Adrenal gland (tissue), 5 donors: ENCODE data around the gene RINL.

Experiments used
- CTCF ChIP-seq, 6 experiments: fragments of 450-650 bp in 4 of 6; fragments of 200-600 bp in 2 of 6; sonication (generic) in 1 of 6; IDR thresholded peaks; 1 replicate in 5 of 6; 2 replicates in 1 of 6; pipeline versions ENCODE4 v1.5.1 to v1.8.0; 2016 to 2021; ENCODE audit warnings: antibody characterized with exemption in 6 of 6, mild to moderate bottlenecking in 2 of 6, moderate library complexity in 1 of 6
- POLR2A ChIP-seq, 2 donors: fragments of 450-650 bp; IDR thresholded peaks; one replicate each; pipeline ENCODE4 v1.6.1; 2017; ENCODE audit warnings: antibody characterized with exemption in 2 of 2, mild to moderate bottlenecking in 2 of 2, moderate library complexity in 1 of 2
- donor health status: DM: no; HTN: no; CAD: no.

- TF ChIP-seq CTCF (IDR thresholded peaks at IDR 0.05): no peak
- TF ChIP-seq POLR2A (IDR thresholded peaks at IDR 0.05): no peak
Measured at GRCh38 chr19:38877781-38878574, at the start of gene RINL.
